ENCODE data around the gene TTC27. TPM values are rescaled to one million over a fixed set of nuclear protein-coding genes. Genes with fewer than 3 reads are reported as not detected.

Gene TTC27
- total RNA-seq, 6 experiments from 2014 or later: 6.8 to 9.5 (median 7.3) TPM

DNA sequence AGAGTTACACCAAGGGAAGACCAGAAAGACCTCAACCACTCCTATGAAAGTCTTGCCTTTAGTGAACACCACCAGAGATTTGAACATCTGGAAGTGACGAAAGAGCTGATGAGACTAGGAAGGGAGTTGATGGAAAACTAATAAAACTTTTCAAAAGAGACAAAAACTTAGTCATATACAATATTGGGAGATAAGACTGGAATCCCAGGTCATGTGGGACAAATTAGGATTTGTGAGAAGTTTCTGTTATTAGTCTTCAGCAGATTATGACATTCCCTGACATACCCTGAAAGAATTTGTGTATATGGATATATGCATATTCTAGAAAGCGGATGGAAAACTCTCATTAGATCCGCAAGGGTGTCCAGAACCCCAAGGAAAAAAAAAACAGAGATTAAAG lies 173.9 kb downstream of the TTC27 start:
- Histone ChIP-seq H3K4me1 (no peaks in the 10 kb centered on the region), H3K27me3 (no peaks in the 10 kb centered on the region), H3K4me3 (no peak overlapping the region), H3K36me3 (no peaks in the 10 kb centered on the region), H3K9me3 (no peaks in the 10 kb centered on the region), H3K27ac (no peak overlapping the region)
- TF ChIP-seq, protein P1, sequence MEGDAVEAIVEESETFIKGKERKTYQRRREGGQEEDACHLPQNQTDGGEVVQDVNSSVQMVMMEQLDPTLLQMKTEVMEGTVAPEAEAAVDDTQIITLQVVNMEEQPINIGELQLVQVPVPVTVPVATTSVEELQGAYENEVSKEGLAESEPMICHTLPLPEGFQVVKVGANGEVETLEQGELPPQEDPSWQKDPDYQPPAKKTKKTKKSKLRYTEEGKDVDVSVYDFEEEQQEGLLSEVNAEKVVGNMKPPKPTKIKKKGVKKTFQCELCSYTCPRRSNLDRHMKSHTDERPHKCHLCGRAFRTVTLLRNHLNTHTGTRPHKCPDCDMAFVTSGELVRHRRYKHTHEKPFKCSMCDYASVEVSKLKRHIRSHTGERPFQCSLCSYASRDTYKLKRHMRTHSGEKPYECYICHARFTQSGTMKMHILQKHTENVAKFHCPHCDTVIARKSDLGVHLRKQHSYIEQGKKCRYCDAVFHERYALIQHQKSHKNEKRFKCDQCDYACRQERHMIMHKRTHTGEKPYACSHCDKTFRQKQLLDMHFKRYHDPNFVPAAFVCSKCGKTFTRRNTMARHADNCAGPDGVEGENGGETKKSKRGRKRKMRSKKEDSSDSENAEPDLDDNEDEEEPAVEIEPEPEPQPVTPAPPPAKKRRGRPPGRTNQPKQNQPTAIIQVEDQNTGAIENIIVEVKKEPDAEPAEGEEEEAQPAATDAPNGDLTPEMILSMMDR (IDR thresholded peaks at IDR 0.05): no peak
- TF ChIP-seq POLR2A (IDR thresholded peaks at IDR 0.05): no peak
- DNase-seq (no peak), ATAC-seq (no peak)
- intact Hi-C loops (cut with DNase I): no loop called here
- 100% methylated on average over 3 of the region's 3 CpGs for WGBS (ENCODE audit: insufficient coverage, low coverage, low lambda C conversion rate, missing lambda C conversion rate)

DNA sequence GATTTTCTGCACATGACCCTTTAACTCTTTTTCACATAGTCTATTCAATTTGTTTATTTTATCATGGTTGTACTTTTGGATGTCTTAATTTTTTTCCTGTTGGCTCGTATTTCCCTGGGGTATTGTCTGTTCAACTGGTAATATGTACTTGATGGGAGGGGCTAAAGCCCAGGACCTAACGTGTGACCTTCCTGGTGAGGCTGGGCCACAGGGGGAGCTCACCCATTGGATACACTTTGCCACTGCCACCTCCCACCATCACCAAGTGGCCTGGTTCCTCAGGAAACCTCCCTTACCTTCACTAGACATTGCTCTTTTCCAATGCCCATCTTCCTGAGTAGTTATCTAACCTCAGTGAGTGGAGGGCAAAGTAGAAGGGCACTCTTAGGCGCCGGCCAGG lies 175.0 kb downstream of the TTC27 start:
- Histone ChIP-seq H3K27ac (no peak overlapping the region), H3K27me3 (no peaks in the 10 kb centered on the region), H3K4me1 (no peaks in the 10 kb centered on the region), H3K36me3 (no peaks in the 10 kb centered on the region), H3K4me3 (no peak overlapping the region), H3K9me3 (no peaks in the 10 kb centered on the region)
- WGBS (ENCODE audit: insufficient coverage, low coverage, low lambda C conversion rate, missing lambda C conversion rate): 88% methylated on average over 4 of the region's 4 CpGs
- no peak for DNase-seq
- ATAC-seq: no peak
- TF ChIP-seq POLR2A (IDR thresholded peaks at IDR 0.05): no peak
- TF ChIP-seq, protein P1 (IDR thresholded peaks at IDR 0.05): no peak
- intact Hi-C loops (cut with DNase I): no loop called here

DNA sequence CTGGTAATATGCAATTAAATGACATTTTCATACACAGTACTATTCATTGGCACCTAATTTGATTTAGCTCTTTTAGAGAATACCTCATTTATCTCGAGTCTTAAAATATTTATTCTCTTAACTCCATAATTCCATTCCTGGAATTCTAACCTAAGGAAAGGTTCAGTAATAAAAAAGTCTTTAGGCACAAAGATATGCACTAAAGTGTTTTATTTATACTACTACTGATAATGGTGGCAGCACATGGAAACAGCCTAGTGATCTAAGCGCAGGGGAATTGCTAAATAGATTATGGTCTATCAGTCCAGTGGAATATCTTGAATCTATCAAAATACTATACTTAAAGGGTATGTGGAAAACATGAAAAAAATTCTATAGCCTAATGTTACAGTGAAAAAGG lies 176.4 kb downstream of the TTC27 start:
- intact Hi-C loops (cut with DNase I): no loop called here

DNA sequence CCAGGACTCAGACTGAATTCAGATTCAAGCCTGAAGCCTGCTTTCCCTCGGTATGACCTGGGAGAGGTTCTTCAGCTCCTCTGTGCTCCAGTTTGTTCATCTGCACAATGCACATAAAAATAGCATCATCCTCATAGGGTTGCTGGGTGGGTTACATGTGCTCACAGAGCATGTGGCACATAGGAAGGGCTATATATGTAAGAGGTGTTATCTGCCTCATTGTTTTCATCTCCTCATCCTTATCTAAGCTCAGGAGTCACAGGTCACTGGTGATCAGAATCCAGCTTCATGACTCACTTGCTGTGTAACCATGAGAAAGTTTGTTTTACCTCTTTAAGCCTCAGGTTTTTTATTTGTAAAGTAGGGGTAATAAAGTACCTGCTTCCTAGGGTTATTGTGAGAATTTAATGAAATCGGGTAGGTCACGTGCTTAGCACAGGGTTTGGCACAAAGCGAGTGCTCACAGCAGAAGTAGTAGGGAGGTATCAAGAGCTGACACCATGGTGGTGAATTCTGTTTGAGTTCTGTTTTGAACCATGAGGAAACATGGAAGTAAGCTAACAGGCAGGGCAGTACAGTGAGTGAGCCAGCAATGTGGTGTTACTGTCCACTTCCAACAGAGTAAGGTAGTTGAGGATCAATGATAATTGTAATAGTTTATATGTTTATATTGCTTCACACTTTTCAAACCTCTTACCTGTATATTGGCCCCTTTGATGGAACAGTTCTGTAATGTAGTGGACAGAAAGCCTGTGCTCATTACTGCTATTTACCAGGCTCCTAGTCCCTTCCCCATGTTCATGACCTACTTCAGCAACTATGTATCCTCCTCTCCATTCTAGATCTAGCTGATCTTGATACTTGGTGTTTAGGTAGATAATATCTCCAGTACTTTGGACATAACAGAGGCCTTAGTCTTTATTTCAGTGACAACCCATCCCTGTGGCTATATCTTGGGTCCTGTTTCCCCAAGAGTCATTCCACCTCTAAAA lies 177.6 kb downstream of the TTC27 start:
- DNase-seq (no peak), ATAC-seq (peak in 2 of 4 donors; percentile 28 to 95)
- TF ChIP-seq, protein P1 (IDR thresholded peaks at IDR 0.05): no peak
- no peak for TF ChIP-seq POLR2A (IDR thresholded peaks at IDR 0.05)
- Histone ChIP-seq H3K36me3 (no peaks in the 10 kb centered on the region), H3K27me3 (no peaks in the 10 kb centered on the region), H3K27ac (no peak overlapping the region), H3K9me3 (no peaks in the 10 kb centered on the region), H3K4me3 (no peak overlapping the region), H3K4me1 (no peaks in the 10 kb centered on the region)
- 56% methylated on average over 3 of the region's 4 CpGs for WGBS (ENCODE audit: insufficient coverage, low coverage, low lambda C conversion rate, missing lambda C conversion rate)
- intact Hi-C loops (cut with DNase I): no loop called here

More for the DNA sequence above, 176.4 kb downstream of the TTC27 start:
- WGBS (ENCODE audit: insufficient coverage, low coverage, low lambda C conversion rate, missing lambda C conversion rate): 93% methylated on average over 2 of the region's 2 CpGs
- Histone ChIP-seq H3K4me3 (no peak overlapping the region), H3K4me1 (no peaks in the 10 kb centered on the region), H3K36me3 (no peaks in the 10 kb centered on the region), H3K27ac (no peak overlapping the region), H3K9me3 (no peaks in the 10 kb centered on the region), H3K27me3 (no peaks in the 10 kb centered on the region)
- TF ChIP-seq, protein P1 (IDR thresholded peaks at IDR 0.05): no peak
- TF ChIP-seq POLR2A (IDR thresholded peaks at IDR 0.05): no peak
- no peak for ATAC-seq
- no peak for DNase-seq

All from right lobe of liver (tissue), 6 donors.